HFFc6 (cell line): ENCODE results near the gene MAGI3. TPM values are rescaled to one million over a fixed set of nuclear protein-coding genes. Genes with fewer than 3 reads are reported as not detected.
"Not testable (repeated sequence)": the region's sequence is repeated elsewhere in the genome, so short reads cannot be mapped to it uniquely, and the experiment has no call there.

ENCODE experiments used
- DNase-seq: peaks from one replicate; pipeline ENCODE4 v3.0.0-alpha.2; 2018
- H3K27ac Mint-ChIP-seq: 2 replicates; pipeline ENCODE4 v1.8.0; 2020; ENCODE audit warnings: mild to moderate bottlenecking, mixed read lengths
- H3K27me3 Mint-ChIP-seq: 2 replicates; pipeline ENCODE4 v1.8.0; 2021; ENCODE audit warnings: mild to moderate bottlenecking, moderate library complexity, mixed read lengths; ENCODE audit not compliant: insufficient read depth
- H3K36me3 Mint-ChIP-seq: 2 replicates; pipeline ENCODE4 v1.8.0; 2021; ENCODE audit warnings: low read depth, mixed read lengths
- H3K4me1 Mint-ChIP-seq: 2 replicates; pipeline ENCODE4 v1.8.0; 2020; ENCODE audit warnings: low read depth, mixed read lengths
- H3K4me3 Mint-ChIP-seq: 2 replicates; pipeline ENCODE4 v1.8.0; 2020; ENCODE audit warnings: mild to moderate bottlenecking, moderate library complexity, mixed read lengths
- H3K9me3 Mint-ChIP-seq: 2 replicates; pipeline ENCODE4 v1.8.0; 2020; ENCODE audit warnings: mild to moderate bottlenecking, mixed read lengths
- CTCF ChIP-seq: fragments of 200-600 bp; sonication (generic); IDR thresholded peaks from 2 replicates; pipeline ENCODE4 v1.5.0; 2021; ENCODE audit warnings: antibody characterized with exemption, mild to moderate bottlenecking
- total RNA-seq, 6 experiments: library from RNA; stranded (reverse); fragmentation: NEBNext Ultra II Directional; extraction: Animal tissue kit (Norgen Biotek cat#: 25700); gene quantifications; 2 replicates in 1 of 6; 3 replicates in 5 of 6; pipeline ENCODE4 v1.2.3, GENCODE V29; 2021

Gene MAGI3
- total RNA-seq, 6 experiments from 2014 or later: 5.1 to 8.2 (median 7.6) TPM

- no peak overlapping the region for H3K4me3 Mint-ChIP-seq
- H3K36me3 Mint-ChIP-seq: peaks cover 9% of the 10 kb centered on the region; the same call in 1 of the 2 replicates
- no peaks in the 10 kb centered on the region; the same call in 1 of the 2 replicates for H3K9me3 Mint-ChIP-seq
- H3K4me1 Mint-ChIP-seq: peaks cover 4% of the 10 kb centered on the region; the same call in 1 of the 2 replicates
- no peak for DNase-seq
- no peak overlapping the region for H3K27ac Mint-ChIP-seq
- H3K27me3 Mint-ChIP-seq: no peaks in the 10 kb centered on the region
- TF ChIP-seq CTCF: no peak
These were observed 19.0 kb downstream of the MAGI3 start for GRCh38 chr1:113409363-113409762.

- DNase-seq, H3K4me3 Mint-ChIP-seq, H3K9me3 Mint-ChIP-seq, H3K27me3 Mint-ChIP-seq, H3K27ac Mint-ChIP-seq, H3K36me3 Mint-ChIP-seq, H3K4me1 Mint-ChIP-seq: not testable (repeated sequence)
These were observed 21.7 kb downstream of the MAGI3 start for GRCh38 chr1:113412020-113412419.

- peaks cover 6% of the 10 kb centered on the region; the same call in 1 of the 2 replicates for H3K4me1 Mint-ChIP-seq
- peaks cover 2% of the 10 kb centered on the region for H3K27me3 Mint-ChIP-seq
- H3K9me3 Mint-ChIP-seq: no peaks in the 10 kb centered on the region; the same call in 1 of the 2 replicates
- no peak overlapping the region for H3K27ac Mint-ChIP-seq
- no peak overlapping the region for H3K4me3 Mint-ChIP-seq
- TF ChIP-seq CTCF: no peak
- peaks cover 18% of the 10 kb centered on the region for H3K36me3 Mint-ChIP-seq
- DNase-seq: no peak
These were observed 25.2 kb downstream of the MAGI3 start for GRCh38 chr1:113415310-113416070.

GRCh38 chr1:113416071-113416470 lies 25.8 kb downstream of the MAGI3 start:
- H3K4me1 Mint-ChIP-seq, H3K27me3 Mint-ChIP-seq, H3K27ac Mint-ChIP-seq, H3K4me3 Mint-ChIP-seq, DNase-seq, H3K9me3 Mint-ChIP-seq: not testable (repeated sequence)
- peaks cover 18% of the 10 kb centered on the region for H3K36me3 Mint-ChIP-seq

GRCh38 chr1:113416496-113416895 lies 26.2 kb downstream of the MAGI3 start:
- Mint-ChIP-seq H3K4me1 (peaks cover 8% of the 10 kb centered on the region; the same call in 1 of the 2 replicates), H3K27me3 (peaks cover 2% of the 10 kb centered on the region), H3K9me3 (no peaks in the 10 kb centered on the region; the same call in 1 of the 2 replicates), H3K4me3 (no peak overlapping the region), H3K27ac (no peak overlapping the region), H3K36me3 (peaks cover 18% of the 10 kb centered on the region)
- no peak for TF ChIP-seq CTCF
- no peak for DNase-seq

- Mint-ChIP-seq H3K27me3 (no peaks in the 10 kb centered on the region), H3K27ac (no peak overlapping the region), H3K36me3 (peaks cover 15% of the 10 kb centered on the region), H3K9me3 (no peaks in the 10 kb centered on the region), H3K4me1 (peaks cover 8% of the 10 kb centered on the region; the same call in 1 of the 2 replicates), H3K4me3 (no peak overlapping the region)
- no peak for TF ChIP-seq CTCF
- DNase-seq: no peak
These were observed 32.2 kb downstream of the MAGI3 start for GRCh38 chr1:113422315-113423068.
